Measurements from ENCODE around the gene MSGN1.

MSGN1 gene, protein sequence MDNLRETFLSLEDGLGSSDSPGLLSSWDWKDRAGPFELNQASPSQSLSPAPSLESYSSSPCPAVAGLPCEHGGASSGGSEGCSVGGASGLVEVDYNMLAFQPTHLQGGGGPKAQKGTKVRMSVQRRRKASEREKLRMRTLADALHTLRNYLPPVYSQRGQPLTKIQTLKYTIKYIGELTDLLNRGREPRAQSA

DNA sequence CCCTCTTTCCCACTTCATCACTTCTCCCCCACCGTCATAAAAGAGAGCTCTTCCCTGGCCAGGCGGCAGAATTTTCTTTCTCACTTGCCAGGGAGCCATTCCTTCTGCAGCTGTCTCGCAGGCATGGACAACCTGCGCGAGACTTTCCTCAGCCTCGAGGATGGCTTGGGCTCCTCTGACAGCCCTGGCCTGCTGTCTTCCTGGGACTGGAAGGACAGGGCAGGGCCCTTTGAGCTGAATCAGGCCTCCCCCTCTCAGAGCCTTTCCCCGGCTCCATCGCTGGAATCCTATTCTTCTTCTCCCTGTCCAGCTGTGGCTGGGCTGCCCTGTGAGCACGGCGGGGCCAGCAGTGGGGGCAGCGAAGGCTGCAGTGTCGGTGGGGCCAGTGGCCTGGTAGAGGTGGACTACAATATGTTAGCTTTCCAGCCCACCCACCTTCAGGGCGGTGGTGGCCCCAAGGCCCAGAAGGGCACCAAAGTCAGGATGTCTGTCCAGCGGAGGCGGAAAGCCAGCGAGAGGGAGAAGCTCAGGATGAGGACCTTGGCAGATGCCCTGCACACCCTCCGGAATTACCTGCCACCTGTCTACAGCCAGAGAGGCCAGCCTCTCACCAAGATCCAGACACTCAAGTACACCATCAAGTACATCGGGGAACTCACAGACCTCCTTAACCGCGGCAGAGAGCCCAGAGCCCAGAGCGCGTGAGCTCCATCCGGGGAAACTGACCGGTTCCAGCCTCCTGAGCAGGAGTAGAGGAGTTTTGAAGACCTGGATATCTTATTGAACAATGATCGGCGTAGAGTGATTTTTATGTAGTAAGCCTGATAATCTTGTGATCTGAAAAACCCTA is at the start of gene MSGN1:
Gene MSGN1 (plus strand): TSS at position 65 of the 850 bp plus-strand sequence. CDS start 59 bp downstream, at position 124.
- DNase-seq (ENCODE audit: low spot score), result no peak

DNA sequence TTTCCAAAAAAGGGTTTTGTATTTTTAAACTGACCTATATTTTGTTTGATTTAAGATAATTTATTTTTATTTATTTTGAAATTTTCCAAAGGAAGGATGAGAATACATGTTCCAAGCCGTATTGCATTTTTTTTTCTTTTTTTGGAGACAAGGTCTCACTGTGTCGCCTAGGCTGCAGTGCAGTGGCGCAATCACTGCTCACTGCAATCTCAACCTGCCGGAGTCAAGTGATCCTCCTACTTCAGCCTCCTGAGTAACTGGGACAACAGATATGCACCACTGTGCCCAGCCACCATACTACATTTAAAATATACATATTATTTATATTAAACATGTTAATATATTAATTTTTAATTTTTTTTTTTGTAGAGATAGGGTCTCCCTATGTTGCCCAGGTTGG is 47.4 kb upstream of the MSGN1 start:
- no peak for DNase-seq (ENCODE audit: low spot score)

DNA sequence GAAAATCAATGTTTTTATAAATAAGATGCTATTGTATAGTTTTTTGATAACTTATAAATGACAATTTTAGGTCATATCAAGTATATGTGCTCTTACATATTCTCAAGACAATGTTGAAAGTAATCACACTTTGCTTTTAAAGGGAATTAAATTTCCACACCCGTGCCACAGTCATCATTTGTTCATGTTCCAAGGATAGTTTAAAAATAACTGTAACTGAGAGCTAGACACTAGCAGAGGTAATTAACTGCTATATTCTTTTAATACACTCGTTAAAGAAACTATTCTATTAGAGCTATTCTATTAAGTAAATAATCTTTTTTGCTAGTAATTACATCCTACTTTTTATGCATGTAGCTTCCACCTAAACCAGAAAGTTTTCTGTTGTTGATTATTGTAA is 44.3 kb upstream of the MSGN1 start:
- DNase-seq (ENCODE audit: low spot score), result no peak

DNA sequence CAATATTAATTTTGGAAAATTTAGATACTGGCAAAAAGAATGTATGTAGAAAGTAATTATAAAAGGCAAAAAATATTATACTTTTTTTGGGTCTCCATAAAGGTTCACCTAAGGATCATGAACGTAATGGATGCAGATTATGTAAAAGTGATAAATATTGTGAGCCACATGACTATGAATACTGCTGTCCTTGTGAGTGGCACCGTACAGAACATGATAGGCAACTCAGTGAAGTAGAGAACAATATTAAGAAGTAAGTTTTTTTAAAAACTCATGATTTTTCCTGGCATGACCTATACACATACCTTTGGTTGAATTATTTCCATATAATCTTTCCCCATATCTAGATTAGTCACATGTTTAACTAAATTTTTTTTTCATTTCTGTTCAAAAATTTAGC is 43.7 kb upstream of the MSGN1 start:
- no peak for DNase-seq (ENCODE audit: low spot score)

DNA sequence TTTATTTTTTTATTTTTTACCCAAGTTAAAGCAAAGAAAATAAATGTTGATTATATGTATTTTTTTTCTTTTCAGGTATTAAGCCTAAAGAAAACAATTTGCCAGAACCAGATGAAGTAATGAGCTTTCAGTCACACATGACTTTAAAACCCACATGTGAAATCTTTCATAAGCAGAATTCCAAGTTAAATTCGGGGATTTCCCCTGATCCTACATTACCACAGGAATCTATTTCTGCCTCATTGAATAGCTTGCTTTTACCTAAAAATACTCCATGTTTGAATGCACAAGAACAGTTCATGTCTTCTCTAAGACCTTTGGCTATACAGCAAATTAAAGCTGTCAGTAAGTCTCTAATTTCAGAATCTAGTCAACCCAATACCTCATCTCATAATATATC is 35.7 kb upstream of the MSGN1 start:
- no peak for DNase-seq (ENCODE audit: low spot score)

DNA sequence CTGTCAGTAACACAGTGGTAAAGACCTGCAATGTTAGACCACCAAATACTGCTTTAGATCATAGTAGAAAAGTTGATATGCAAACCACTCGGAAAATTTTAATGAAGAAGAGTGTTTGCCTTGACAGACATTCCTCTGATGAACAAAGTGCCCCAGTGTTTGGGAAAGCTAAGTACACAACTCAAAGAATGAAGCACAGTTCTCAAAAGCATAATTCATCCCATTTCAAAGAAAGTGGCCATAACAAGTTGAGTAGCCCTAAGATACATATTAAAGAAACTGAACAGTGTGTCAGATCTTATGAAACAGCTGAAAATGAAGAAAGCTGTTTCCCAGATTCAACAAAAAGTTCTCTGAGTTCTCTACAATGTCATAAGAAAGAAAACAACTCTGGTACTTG is 34.8 kb upstream of the MSGN1 start:
- DNase-seq (ENCODE audit: low spot score), result no peak

DNA sequence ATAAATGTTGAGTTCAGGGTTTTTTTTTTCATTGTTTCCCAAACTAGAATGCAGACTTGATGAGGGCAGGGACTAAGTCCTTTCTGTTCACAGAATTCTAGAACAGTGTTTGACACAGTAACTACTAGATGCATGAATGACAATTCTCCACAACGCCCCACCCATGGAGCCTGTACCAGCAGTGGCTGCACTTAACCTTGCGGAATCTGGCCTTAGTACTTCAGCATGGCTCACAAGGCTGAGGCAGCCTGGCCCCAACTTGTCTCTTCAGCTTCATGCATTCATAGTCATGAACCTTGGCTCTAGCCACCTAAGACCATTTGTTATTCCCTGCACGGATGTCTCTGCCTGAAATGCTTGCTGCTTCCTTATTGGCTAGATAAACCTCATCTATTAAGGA is 29.5 kb upstream of the MSGN1 start:
- DNase-seq (ENCODE audit: low spot score), result no peak

DNA sequence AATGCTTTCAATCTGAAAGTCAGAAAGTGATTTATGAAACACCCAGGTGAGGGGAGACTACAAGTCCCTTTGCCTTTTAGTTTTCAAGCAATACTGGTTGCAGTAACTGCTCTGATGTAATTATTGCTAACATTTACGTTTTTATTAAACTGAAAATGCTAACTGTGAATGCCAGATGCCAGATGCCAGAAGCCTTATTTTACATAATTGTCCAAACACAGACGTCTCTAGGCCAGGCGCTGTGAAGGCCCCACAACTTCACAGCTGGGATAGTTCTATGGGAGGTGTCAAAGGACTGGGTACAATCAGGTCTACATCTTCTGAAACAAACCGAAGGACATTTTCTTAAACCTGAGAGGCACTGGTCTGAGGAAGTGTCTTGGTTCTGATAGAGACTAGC is 27.5 kb upstream of the MSGN1 start:
- DNase-seq (ENCODE audit: low spot score), result no peak

DNA sequence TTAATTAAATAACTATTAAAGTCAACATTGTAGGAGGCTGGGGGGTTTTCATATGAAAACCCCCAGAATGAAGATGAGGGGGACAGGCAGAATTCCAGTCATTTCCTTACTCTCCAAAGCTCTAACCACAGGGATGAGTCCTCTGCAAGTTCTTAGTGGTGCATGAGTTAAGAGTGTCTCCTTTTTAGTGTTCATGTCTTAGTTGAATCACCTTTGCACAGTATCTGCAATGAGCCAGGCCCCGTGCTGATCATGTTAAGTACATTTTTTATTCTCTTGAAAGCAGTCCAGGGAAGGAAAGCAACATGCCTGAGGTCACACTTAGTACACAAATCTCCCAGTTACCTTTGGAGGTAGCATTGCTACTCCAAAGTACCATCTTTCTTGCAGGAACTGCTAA is 25.7 kb upstream of the MSGN1 start:
- DNase-seq (ENCODE audit: low spot score), result no peak

DNA sequence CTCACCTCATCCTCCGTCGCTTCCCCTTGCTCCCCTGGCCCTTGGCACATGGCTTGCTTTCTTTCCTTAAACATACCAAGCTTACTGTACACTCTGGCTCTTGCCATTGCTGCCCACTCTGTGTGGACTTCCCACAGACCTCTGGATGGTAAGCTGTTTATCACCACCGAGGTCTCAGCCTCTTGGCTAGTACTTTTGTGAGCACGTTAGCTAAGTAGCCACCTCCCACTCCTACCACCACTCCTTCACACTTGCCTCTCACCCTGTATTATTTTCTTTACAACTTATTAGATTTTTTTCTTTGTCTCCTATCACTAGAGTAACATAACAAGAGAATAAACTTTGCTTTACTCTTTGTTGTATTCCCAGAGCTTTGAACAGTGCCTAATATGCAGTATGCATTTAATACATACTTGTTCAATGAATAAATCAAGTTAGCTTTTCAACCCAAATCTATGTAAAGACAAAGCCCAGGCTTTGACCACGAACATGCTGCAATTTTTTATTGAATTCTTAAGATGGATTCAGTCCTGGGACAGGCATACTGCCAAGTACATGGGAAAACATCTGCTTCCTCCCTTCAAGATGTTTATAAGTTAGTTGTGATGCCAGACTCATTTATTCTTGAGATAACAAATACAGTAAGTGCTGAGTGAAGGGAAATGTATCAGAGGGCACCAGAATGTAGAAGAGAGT is 25.0 kb upstream of the MSGN1 start:
- DNase-seq (ENCODE audit: low spot score), result no peak

DNA sequence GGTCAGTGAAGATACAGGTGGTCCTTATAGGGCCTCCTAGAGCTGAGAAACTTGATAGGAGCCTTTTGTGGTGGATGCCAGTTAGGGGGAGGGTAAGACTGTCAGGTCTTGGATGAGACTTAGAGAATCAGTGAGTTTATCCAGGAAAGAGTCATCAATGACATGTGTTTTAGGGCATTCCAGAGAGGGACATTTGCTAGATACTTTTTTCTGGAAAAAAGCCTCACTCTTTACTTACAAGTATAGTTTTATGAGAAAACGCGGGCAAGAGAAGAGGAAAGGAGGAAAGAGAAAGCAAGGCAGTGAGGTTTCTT is 24.5 kb upstream of the MSGN1 start:
- DNase-seq (ENCODE audit: low spot score), result no peak

DNA sequence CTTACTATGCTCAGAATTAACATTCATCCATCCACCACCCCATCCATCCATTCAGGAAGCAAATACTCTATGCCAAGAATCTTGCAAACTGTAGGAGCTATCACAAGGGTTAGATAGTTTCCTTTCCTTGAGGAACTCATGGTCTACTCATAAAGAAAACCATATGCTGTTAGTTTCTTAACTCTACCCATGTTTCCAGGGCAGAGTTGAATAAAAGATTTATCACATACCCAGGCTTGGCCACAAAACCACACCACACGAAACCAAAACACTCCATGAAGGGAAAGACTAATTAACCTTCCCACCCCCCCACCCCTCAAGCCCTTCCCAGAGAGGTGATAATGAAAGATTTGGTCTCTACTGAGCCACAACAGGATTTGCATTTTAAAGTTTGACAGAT is 23.7 kb upstream of the MSGN1 start:
- no peak for DNase-seq (ENCODE audit: low spot score)

DNA sequence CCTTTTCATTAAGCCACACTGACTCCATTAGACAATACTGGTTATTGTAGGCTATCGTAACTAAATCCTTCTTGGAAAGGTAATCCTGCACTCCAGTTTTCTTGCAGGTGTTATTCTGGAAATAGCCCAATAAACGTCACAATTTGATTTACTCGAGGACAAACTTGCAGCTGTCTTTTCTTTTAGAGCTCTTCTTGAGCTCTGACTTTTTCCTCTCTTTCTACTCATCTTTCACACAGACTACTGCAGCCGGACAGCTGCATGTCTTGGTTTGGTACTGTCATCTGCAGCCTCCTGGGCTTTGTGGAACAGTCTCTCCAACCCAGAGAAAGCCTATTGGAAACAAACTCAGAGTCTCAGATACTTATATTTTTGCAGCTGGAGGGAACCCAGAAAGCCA is 23.0 kb upstream of the MSGN1 start:
- no peak for DNase-seq (ENCODE audit: low spot score)

DNA sequence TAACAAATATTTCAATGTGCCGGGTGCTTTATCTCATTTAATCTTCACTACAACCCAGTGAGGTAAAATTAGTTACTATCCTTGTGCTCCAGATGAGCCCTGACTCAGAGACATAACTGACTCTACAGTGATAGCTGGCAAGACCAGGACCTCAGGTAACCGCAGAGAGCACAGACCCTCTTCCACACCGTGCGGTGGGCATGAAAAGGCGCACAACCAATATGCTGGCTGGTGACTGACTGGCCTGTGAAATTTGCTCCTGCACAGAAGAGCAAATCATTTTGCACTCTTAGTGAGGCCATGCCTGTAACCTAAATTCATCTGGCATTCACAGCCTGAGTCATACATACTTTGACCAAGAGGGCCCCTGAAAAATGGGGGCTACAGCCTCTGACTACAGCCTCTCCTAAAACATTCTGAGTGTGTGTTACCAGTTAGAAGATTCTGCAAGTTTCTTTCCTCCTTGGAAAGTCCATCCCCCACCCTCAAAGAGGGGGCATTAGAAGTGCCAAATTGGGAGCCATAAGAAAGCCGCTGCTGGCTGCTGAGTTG is 22.4 kb upstream of the MSGN1 start:
- no peak for DNase-seq (ENCODE audit: low spot score)

DNA sequence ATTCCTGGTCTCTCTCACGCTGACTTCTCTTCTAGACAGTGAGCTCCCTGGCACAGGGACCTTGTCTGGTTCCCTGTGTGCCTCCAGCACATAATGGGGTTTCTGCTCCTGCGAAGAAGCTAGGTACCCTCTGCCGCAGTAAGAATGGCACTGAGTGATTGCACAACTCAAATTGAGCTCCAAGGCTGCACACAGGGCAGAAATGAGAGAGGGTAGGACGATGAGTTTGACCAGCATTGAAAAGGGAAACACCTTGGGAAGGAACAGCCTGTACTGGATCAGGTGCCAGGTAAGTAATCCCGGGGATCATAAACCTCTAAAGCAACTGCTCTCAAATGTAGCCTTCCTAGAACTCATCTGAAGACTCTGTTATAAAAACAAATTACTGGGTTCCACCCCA is 21.0 kb upstream of the MSGN1 start:
- DNase-seq (ENCODE audit: low spot score), result no peak

DNA sequence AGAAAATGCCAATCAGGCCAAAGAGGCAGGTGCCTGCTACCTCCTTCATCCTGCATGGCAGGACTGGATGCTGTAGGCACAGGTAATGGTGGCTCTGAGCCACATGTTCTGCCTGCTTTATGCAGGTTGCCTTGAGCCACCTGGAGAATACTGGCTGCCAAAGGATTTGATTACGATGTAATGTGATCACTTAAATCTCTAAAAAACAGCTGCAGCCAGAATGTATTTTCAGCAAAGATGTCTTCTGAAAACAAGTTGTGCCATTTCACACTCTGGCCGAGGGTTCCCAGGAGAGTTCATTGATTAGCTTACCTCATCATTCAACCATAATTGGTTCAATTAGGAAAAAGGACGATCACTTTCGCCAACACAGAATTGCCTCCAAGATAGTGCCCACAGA is 17.9 kb upstream of the MSGN1 start:
- DNase-seq (ENCODE audit: low spot score), result no peak

DNA sequence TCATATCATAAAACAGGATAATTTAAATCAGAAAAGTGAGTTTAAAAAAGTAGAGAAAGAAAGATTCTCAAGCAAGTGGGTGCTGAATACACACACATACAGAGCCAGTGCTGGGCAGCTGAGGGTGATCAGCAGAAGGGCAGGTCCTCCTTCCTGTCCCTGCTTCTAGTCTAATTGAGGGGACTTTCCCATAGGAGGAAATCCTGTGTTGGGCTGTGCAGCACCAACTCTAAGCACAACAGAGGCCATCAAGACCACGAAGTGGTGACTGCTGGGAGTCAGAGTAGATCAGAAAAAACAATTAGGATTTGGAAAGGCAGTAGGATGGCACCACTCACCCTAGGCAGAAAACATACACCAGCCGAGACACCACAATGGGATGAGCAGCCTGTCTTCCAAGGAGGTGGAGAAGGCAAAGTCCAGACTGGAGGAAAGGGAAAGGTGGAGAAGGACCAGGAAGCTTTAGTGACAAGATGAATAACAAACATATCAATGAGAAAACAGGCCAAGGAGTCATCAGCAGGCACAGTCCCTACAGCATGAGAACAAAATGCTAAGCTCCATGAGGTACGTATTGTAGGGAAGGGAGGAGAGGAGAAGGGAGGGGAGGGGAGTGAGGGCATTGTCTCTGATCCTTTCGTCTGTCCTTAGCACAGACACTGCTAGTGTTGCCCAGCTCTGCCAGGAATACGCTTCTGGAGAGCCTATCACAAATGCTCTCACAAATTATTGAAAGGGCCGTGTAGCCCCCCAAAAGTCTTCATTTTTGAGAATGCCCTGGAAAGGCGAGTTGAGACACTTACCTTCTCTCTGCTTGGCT is 16.7 kb upstream of the MSGN1 start:
- no peak for DNase-seq (ENCODE audit: low spot score)

DNA sequence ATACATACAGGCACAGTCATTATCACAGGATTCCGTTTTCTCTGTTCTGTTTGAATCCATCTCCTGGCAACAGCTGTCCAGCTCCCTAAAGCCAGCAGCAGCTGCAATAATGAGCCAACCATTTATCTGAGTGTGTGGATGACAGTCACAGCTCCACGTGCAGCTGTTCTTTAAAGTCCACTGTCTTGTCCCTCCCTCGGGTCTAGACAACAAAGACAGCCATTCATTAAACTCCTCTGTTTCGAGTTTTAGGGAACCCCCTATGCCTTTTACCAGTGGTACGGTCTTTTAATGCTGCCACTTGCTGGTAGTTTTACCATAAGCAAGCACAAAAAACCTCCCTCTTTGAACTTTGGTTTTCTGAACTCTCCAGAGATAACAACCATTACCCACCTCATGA is 16.0 kb upstream of the MSGN1 start:
- no peak for DNase-seq (ENCODE audit: low spot score)

DNA sequence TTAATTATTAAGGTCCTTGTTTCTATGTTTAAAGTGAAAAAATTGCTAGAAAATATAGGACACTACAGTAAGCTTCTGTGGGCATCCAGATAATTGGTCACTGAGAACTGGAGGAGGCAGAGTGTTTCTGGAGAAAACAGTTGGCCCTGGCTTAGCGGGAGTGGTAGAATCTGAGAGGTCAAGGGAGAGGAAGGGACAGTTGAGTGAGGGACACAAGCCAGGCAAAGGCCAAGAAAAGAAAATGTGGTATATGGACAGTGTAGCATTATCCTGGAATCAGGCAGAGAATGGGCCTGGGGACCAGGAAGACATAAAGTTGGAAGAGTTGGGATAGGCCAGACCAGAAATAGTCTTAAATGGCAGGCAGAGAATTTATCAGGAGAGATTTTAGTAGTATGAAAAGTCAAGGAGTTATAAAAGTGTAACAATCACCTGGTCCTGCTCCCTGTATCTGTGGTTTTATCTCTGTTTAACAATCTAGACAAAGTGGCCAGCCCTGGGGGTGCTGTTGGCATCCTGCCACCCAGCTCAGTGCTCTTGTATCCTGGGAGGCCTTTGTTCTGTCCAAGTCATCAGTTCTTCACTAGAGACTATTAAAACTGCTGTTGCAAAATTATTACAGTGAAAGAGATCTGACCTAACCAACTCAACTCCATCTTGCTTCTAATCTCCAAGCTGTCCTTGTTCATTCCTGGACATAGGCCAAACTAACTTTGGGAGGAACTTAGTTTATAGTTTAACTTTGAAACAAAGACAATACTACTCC is 15.4 kb upstream of the MSGN1 start:
- DNase-seq (ENCODE audit: low spot score), result no peak

DNA sequence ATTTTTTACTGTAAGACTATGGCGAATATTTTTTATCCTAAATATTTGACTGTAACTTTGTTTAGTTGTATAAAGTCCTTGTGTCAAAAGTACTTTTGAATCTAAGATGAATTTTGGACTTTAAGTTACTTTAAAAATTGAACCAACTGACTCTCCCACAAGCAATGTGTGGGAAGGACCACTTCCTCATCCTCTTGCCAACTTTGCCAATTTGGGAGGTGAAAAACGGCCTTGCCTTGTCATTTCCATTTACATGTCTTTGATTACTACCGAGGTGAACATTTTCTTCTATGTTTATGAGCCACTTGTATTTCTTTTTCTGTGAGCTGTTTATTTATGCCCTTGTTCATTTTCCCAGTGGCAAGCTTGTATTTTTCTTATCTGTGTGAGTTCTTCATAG is 12.8 kb upstream of the MSGN1 start:
- no peak for DNase-seq (ENCODE audit: low spot score)

DNA sequence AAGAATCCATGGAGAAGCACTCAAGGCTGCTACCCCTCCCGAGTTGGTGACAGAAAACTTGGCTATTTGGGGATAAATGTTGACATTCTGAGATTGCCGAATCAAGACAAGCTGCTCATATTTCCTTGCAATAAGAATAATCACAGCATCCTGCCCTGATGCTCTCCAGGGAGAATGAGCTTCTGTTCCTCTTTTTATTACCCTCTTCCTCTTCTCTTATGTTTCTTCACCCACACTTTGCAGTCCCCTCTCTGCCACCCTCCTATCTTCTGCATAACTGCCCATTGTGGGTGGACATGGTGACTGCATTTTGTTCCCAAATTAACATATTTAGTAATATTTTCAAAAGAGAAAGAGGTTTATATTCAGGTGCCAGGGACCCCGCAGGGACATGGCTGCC is 11.9 kb upstream of the MSGN1 start:
- DNase-seq (ENCODE audit: low spot score), result no peak

DNA sequence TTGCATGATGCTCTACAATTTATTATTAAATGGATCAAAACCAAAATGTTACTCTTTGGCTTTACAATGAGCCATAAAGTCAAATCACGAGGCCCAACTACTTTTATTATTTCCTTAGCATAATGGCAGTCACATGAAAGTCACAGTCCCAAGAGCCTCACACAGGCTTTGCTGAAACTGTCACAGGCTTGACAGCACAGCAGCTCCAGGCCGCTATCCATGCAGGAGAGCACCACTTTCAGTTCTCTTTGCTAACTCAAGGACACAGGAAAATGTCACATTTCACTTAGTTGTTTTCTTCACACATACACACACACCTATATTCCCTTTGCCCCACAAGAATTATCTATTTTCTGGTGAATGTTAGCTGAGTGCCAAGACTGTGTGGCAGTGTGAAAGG is 11.1 kb upstream of the MSGN1 start:
- DNase-seq (ENCODE audit: low spot score), result no peak
